HG03097 (cell line): ENCODE measurements around the gene RFXANK.
"Not testable (repeated sequence)": the region's sequence is repeated elsewhere in the genome, so short reads cannot be mapped to it uniquely, and the experiment has no call there.

Experiments used
- ATAC-seq: cut with Tn5 transposase; IDR thresholded peaks from one replicate; pipeline ENCODE4 v1.9.1; 2021; ENCODE audit not compliant: unreplicated experiment, low FRiP score

Gene RFXANK

DNA sequence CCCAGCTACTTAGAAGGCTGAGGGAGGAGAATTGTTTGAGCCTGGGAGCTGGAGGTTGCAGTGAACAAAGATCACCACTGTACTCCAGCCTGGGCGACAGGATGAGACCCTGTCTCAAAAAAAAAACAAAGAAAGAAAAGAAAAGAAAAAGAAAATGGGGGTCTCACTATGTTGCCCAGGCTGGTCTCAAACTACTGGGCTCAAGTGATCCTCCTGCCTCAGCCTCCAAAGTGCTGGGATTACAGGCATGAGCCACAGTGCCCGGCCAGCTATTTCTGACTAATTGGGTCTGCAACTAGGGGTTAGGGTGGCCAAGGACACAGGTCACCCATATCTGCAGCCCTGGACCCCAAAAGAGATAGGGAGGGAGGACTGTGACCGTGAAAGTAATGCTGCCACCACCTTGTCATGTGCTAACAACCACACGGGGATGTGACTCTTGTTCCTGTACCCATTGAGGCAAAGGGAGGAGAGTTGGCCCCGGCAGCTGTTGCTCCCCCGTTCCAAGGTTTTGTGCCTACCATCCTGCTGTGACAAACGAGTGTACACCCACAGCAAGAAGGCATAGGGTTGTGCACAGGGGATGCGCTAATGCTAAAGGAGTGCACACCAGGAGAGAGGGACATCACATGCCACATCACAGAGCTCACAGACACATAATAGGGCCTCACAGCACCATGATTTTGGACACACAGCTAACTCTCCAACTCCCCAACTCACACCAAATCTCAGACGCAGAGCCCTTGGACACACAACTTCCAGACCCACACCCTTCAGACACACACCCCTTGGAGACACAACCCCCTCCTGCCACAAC lies 22.6 kb upstream of the RFXANK start:
- ATAC-seq: peak; percentile 12

- ATAC-seq: peak; percentile 62
These were observed 21.8 kb upstream of the RFXANK start, which contains the start of gene MEF2B for GRCh38 chr19:19170053-19170872. TSS of gene MEF2B (minus strand) at chr19:19170263. CDS start at chr19:19150735, 19,528 bp downstream.

GRCh38 chr19:19170873-19171672 lies 21.0 kb upstream of the RFXANK start:
- ATAC-seq: no peak

- ATAC-seq: no peak
These were observed 20.1 kb upstream of the RFXANK start for GRCh38 chr19:19171821-19172532.

DNA sequence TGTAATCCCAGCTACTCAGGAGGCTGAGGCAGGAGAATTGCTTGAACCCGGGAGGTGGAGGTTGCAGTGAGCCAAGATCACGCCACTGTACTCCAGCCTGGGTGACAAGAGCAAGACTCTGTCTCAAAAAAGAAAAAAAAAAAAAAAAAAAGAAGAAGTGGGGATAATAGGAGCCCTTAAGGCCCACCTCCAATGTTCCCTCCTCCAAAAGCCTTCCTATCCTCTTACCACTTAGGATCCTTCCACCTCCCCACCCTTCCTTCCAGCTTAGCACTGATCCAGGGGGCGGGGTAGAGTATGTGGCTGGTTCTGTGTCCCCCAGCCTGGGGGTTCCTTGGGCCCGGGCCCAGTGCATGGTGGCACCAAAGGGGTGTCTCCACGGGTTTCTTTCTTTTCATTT lies 18.8 kb upstream of the RFXANK start:
- ATAC-seq: not testable (repeated sequence)

GRCh38 chr19:19176950-19177349 lies 15.1 kb upstream of the RFXANK start:
- no peak for ATAC-seq

DNA sequence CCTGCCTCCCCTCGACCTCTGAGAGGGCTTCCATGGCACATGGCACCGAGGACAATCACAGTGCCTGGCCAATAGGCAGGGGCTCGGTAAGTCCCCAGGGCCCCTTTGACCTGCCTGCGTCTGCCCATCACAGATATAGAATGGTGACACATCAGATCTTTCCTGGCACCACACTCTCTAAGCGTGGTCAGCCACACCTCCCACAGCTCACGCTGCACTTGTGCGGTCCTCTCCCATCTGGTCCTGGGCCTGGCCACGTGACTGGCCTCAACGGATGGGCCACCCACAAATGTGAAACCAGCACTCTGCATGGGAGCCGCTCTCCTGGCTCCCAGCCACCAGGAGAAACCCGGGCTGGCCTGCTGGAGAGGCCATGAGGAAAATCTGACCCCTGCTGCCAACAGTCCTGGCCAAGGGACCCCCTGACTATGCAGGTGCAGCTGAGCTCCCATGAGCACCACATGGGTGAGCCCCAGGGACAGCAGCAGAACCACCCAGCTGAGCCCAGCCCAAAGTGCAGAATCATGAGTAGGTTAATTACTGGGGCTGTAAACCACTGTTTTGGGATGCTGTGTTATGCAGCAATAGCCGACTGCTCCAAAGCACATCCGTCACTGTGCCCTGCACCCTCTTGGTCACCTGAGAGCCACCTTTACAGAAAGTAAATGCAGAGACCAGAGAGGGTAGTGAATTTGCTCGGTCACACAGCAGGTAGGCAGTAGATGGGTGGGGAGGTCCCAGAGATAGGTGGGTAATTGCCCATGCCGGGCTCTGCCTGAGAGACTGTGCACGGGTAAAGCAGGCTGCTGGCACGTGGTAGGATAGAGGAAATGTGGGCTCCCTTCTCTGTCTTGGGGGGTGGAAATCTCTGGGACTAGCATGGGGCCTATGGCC lies 12.3 kb upstream of the RFXANK start:
- no peak for ATAC-seq

DNA sequence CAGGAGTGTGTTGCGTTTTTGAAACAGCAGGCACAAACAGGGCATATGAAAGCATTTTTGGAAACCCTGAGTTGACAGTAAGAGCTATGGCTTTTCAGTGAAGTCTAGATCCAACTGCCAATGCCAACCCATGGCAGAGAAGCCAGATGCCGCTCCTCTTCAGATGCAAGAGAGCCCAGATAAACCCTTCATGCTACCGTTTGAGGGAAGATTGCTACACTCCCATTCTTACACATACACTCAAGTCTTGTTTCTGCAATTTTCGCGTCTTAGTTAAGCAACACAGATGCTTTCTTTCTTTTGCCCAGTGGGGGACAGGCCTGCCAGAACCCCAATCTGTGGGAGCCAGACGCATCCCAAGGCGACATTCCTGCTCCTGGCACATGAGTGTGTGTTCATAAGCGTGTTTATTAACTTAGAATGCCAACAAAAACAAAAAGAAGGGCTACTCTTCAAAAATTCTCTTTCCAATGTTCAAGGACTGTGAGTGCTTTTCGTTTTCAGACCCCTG lies 10.5 kb upstream of the RFXANK start:
- ATAC-seq: no peak

DNA sequence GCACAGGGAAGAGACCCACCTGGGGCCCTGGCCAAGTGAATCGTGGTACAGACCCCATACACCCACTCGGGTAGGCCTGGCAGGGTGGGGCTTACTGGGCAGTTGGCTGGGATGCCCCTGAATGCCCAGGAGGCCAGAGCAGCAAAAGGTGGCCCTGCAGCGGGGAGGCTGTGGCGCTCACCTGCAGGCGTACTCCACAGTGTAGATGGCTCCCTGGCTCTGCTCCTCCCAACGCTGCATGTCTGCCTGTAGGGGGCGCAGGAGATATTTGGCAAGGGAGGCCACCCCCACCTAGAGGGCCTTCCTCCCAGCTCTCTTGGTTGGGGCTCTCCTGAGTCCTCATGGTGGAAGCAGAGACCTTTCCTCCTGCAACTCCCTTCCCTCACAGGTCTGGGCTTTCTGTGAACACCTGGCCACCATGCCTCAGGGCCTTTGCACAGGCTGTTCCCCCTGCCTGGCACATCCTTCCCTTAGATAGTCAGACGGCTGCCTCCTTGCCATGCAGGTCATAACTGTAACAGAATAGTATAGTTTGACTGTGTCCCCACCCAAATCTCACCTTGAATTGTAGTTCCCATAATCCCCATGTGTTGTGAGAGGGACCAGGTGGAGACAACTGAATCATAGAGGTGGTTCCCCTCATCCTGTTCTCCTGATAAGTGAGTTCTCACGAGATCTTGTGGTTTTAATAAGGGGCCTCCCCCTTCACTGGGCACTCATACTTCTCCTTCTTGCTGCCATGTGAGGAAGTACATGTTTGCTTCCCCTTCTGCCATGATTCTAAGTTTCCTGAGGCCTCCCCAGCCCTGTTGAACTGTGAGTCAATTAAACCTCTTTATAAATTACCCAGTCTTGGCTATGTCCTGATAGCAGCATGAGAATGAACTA lies 6.0 kb upstream of the RFXANK start:
- no peak for ATAC-seq

- ATAC-seq: no peak
These were observed 5.3 kb upstream of the RFXANK start for GRCh38 chr19:19186742-19187141.

- ATAC-seq: no peak
These were observed 335 bp upstream of the RFXANK start for GRCh38 chr19:19191768-19192077.

- no peak for ATAC-seq
These were observed 909 bp downstream of the RFXANK start for GRCh38 chr19:19192910-19193423.

DNA sequence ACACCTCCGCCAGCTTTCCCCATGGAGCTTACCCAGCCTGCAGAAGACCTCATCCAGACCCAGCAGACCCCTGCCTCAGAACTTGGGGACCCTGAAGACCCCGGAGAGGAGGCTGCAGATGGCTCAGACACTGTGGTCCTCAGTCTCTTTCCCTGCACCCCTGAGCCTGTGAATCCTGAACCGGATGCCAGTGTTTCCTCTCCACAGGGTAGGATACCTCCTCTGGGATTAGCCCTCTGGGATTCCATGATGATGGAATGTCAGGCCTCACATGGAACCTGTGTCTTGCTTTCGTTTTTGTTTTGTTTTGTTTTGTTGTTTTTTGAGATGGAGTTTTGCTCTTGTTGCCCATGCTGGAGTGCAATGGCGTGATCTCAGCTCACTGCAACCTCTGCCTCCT lies 1.9 kb downstream of the RFXANK start:
- no peak for ATAC-seq

DNA sequence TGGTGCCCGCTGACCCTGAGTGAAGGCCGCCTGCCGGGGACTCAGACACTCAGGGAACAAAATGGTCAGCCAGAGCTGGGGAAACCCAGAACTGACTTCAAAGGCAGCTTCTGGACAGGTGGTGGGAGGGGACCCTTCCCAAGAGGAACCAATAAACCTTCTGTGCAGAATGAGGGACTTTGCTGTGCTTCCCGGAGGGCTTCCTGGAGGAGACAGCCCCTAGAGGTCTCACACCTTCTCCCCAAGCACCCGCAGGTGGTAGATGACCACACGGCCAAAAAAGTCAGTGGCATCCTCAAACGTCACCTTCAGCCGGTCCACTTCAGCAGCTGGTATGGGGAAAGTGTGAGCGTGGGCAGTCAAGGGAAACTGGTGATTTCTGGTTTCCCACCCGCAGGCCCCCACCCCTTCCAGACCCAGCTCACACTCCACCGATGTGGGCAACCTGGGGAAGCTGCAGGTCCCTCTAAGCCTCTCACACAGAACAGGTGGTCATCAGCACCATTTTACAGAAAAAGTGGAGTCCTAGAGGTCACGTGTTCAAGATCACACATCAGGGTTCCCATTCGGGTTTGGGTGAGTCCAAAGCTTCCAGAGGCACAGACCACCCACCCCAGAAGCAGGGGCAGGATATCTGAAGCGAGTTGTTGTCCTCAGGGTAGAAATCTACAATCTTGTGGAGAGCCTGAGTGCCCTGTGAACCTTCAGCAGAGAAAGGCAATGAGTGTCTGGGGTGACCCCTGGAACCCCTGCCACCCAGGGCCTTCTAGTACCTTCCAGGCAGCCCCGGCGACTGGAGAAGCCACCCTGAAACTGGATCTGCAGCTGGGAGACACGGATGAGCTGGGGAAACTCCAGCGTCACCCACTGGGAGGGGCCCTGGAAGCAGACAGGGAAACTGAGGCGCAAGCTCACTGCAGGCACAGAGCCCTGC lies 9.9 kb downstream of the RFXANK start:
- ATAC-seq: no peak

DNA sequence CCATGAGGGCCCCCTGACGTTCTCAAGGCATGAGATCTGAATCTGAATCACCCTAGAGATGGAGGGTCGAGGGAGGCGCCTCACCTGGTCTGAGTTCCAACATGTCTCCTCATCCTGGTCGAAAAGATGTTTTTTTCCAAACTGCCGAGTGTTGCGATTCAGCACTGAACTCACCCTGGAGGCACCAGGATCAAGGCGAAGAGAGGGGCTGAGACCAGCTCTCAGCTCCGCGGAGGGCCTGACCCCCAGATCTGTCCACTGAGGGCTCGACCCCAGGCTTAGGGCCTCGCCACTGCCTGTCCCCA lies 10.6 kb downstream of the RFXANK start:
- ATAC-seq: peak; percentile 28

- ATAC-seq: peak; percentile 41
These were observed 11.2 kb downstream of the RFXANK start, which contains the start of gene NR2C2AP for GRCh38 chr19:19203012-19203856. TSS of gene NR2C2AP (minus strand) at chr19:19203414. CDS start at chr19:19203060, 354 bp downstream.
